Parathyroid adenoma (tissue), 2 donors: ENCODE measurements around the gene LCOR.

Source experiments
- H2AFZ ChIP-seq: fragments of 300-600 bp; sonication (generic); one replicate; pipeline ENCODE4 v1.7.0; 2017; ENCODE audit warnings: antibody characterized with exemption, mild to moderate bottlenecking
- H3K27ac ChIP-seq: fragments of 300-600 bp; sonication (generic); one replicate; pipeline ENCODE4 v1.7.0; 2017
- H3K27me3 ChIP-seq: fragments of 300-600 bp; sonication (generic); one replicate; pipeline ENCODE4 v1.7.0; 2017; ENCODE audit warnings: low read length; ENCODE audit not compliant: control insufficient read depth, insufficient read depth
- H3K36me3 ChIP-seq: fragments of 300-600 bp; sonication (generic); one replicate; pipeline ENCODE4 v1.7.0; 2017; ENCODE audit warnings: low read length; ENCODE audit not compliant: control insufficient read depth, insufficient read depth
- H3K4me1 ChIP-seq: fragments of 300-600 bp; sonication (generic); one replicate; pipeline ENCODE4 v1.7.0; 2017; ENCODE audit warnings: control low read depth
- H3K4me2 ChIP-seq: fragments of 300-600 bp; sonication (generic); one replicate; pipeline ENCODE4 v1.7.0; 2017; ENCODE audit warnings: low read length
- H3K4me3 ChIP-seq: fragments of 300-600 bp; sonication (generic); one replicate; pipeline ENCODE4 v1.7.0; 2017; ENCODE audit warnings: low read depth, low read length
- H3K79me2 ChIP-seq: fragments of 300-600 bp; sonication (generic); one replicate; pipeline ENCODE4 v1.7.0; 2017; ENCODE audit warnings: control low read depth
- H3K9ac ChIP-seq: fragments of 300-600 bp; sonication (generic); one replicate; pipeline ENCODE4 v1.7.0; 2017; ENCODE audit warnings: mild to moderate bottlenecking
- H3K9me3 ChIP-seq: fragments of 300-600 bp; sonication (generic); one replicate; pipeline ENCODE4 v1.7.0; 2017; ENCODE audit warnings: low read length; ENCODE audit not compliant: control insufficient read depth
- CTCF ChIP-seq: fragments of 300-600 bp; sonication (generic); IDR thresholded peaks from one replicate; pipeline ENCODE4 v1.7.0; 2017; ENCODE audit warnings: antibody characterized with exemption, mild to moderate bottlenecking
- donor health status: primary hyperparathyroidism.

LCOR gene

GRCh38 chr10:96830511-96831199 lies 1.4 kb upstream of the LCOR start:
- TF ChIP-seq CTCF, result peak; percentile 85
- Histone ChIP-seq H3K4me2 (no peak overlapping the region), H3K27ac (no peak overlapping the region), H3K36me3 (no peaks in the 10 kb centered on the region), H3K9ac (no peak overlapping the region), H3K4me3 (no peak overlapping the region), H3K9me3 (no peaks in the 10 kb centered on the region), H2AFZ (peak overlapping the region; percentile 96), H3K4me1 (peaks cover 10% of the 10 kb centered on the region), H3K27me3 (no peaks in the 10 kb centered on the region), H3K79me2 (peaks cover 4% of the 10 kb centered on the region)

DNA sequence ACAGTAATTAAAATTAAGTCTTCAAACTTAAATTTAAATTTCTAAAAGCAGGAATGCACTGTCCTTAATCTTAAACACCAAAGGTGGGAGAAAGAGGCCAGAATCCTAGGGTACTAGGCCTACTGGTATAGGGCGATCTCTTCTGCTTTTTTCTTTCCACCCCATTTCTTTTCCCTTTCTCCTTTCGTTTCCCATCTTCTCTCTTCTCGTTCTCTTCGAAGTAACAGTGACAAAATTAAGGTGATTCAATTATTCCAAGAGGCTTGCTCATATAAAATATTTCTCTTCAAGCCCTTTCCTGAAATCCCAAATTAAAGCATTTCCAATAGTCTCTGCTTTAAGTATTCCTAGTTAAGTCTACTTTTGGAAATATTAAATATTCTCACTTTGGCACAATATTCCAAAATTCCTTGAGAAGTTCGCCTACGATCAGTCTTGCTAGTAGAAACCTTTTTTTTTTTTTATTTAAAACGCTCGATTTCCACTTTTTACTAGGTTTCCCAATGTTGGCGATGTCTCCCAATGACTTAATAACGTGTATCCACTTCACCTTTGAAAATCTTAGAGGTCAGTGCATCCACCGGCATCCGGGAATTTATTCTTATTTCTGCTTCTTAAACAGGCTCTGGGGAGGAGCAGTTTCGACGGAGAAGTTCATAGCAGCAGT lies 765 bp upstream of the LCOR start:
- no peaks in the 10 kb centered on the region for H3K9me3 ChIP-seq
- peaks cover 8% of the 10 kb centered on the region for H3K79me2 ChIP-seq
- no peaks in the 10 kb centered on the region for H3K27me3 ChIP-seq
- peak overlapping the region; percentile 96 for H2AFZ ChIP-seq
- no peak overlapping the region for H3K9ac ChIP-seq
- peak overlapping the region; percentile 78 for H3K4me2 ChIP-seq
- peak overlapping the region; percentile 68 for H3K4me3 ChIP-seq
- H3K36me3 ChIP-seq, result no peaks in the 10 kb centered on the region
- H3K4me1 ChIP-seq, result peaks cover 13% of the 10 kb centered on the region
- TF ChIP-seq CTCF, result no peak
- peak overlapping the region; percentile 75 for H3K27ac ChIP-seq

DNA sequence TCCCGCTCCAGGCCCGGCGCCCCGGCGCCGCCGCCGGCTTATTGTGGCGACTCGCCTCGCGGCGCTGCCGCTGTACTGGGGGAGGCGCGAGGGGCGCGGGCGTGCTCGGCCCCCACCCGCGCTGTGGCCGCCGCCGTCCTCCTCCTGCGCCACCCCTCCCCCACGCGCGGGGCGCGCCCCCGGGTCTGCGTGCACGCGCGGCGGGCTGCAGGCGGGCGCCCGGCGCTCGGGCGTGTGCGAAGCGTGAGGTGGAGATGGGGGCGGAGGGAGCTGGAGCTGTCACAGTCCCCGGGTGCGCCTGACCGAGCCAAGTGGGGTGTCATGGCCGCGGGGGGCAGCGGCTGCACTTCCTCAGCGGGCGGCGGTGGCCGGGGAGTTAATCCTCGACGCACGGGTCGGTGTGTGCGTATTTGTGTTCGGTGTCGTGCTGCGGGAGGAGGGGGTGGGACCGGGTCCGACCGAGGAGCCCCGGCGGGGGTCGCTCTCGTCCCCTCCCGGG lies 672 bp downstream of the LCOR start:
- H3K9ac ChIP-seq, result no peak overlapping the region
- no peaks in the 10 kb centered on the region for H3K27me3 ChIP-seq
- H3K4me2 ChIP-seq, result peak overlapping the region; percentile 88
- no peak for TF ChIP-seq CTCF
- peaks cover 22% of the 10 kb centered on the region for H3K79me2 ChIP-seq
- H2AFZ ChIP-seq, result peak overlapping the region; percentile 78
- H3K9me3 ChIP-seq, result no peaks in the 10 kb centered on the region
- H3K36me3 ChIP-seq, result no peaks in the 10 kb centered on the region
- peak overlapping the region; percentile 82 for H3K4me3 ChIP-seq
- peaks cover 13% of the 10 kb centered on the region for H3K4me1 ChIP-seq
- H3K27ac ChIP-seq, result peak overlapping the region; percentile 67

DNA sequence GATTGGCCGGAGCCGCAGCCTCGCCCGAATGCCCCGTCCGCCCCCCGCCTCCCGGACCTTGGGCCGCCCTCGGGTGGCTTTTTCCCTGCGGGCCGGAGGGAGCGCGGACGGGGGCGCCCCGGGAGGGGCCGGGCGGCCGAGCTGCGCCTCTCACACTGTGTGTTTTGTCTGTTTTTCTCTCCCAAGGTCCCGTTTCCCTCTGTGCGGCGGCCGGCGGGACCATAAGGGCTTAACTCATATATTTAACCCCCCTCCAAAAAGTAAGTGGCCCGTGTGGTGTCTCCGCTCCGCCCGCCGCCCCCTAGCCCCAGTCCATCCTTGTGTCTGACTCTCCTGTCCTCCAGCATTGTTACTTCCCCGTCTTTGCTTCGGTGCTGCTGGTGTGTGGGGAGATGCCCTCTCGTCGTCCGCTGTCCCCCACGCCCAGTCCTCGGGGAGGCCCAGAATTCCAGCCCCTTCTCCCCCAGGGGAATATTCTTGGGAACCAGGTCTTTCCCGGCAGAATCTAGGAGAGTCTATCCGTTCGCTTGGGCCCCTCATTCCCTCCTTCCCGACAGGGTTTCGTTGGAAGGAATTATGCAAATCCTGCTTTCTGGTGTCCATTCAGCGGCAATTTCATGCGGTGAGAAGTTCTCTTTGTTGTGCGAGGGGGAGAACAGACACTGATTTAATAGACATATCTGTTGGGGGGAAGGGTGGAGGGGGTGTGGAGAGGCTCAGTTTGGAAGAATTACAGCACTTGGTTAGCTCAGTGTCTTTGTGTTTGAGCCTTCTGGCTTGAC lies 1.3 kb downstream of the LCOR start:
- Histone ChIP-seq H3K79me2 (peaks cover 28% of the 10 kb centered on the region), H3K27me3 (no peaks in the 10 kb centered on the region), H3K4me1 (peaks cover 13% of the 10 kb centered on the region), H3K9me3 (no peaks in the 10 kb centered on the region), H3K27ac (peak overlapping the region; percentile 67), H3K36me3 (no peaks in the 10 kb centered on the region), H3K4me2 (peak overlapping the region; percentile 88), H3K9ac (peak overlapping the region; percentile 16), H3K4me3 (peak overlapping the region; percentile 82), H2AFZ (peak overlapping the region; percentile 78)
- TF ChIP-seq CTCF, result no peak
